ENCODE data around the gene ZNF346. TPM values are rescaled to one million over a fixed set of nuclear protein-coding genes. Genes with fewer than 3 reads are reported as not detected.
A peak's percentile ranks its signal among the peaks of the same experiment; 100 is the strongest.
"Not testable (repeated sequence)": the region's sequence is repeated elsewhere in the genome, so short reads cannot be mapped to it uniquely, and the experiment has no call there.

Gene ZNF346
- total RNA-seq, 1 donor from 2014 or later: 16.8 TPM

DNA sequence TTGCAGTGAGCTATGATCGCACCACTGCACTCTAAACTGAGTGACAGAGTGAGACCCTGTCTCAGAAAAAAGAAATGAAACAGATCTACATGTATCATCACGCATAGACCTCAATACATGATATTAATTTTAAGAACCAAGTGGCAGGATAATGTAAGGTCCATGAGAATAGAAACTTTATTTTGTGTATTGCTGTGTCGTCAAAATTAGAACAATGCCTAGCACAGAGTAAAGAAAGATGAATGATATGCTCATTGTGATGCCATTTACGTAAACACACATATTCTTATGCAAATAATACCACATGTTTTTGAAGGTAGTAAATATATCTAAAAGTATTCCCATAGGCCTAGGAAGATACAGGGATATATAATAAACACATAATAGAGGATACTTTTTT lies 12.3 kb upstream of the ZNF346 start:
- no peak for DNase-seq

DNA sequence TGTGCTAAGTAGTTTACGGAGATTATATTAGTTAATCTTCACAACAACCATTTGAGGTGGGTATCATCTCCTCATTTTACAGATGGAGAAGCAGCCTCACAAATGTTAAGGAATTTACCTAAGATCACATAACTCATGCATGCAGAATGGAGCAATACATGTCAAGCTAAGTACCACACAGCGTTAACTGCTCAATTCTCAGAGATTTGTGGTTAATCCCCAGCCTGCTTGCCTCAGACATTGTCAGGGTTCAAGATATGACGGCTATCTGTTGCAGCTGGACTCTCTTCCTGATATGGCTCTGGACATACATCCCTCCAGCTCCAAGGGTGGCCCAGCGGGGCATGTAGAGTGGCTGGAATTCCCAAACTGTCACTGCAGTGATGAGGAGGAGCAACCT lies 7.3 kb upstream of the ZNF346 start:
- no peak for DNase-seq

DNA sequence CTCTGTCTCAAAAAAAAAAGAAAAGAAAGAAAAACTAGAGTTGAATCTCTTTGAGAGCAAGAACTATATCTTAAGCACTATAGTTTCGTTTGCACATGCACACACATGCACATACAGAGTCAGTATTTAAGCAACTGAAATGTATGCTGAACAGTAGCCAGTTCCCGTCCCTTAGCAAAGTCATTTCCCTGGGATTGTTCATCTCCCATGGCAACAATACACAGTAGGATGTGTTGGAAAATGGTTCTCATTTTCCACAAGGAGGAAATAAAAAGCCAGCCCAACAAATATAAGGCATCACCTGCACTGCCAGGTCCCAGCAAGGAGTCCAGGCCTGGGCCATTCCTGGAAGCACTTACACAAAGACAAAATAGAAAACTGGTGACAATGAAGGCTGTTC lies 4.2 kb upstream of the ZNF346 start:
- DNase-seq: no peak

DNA sequence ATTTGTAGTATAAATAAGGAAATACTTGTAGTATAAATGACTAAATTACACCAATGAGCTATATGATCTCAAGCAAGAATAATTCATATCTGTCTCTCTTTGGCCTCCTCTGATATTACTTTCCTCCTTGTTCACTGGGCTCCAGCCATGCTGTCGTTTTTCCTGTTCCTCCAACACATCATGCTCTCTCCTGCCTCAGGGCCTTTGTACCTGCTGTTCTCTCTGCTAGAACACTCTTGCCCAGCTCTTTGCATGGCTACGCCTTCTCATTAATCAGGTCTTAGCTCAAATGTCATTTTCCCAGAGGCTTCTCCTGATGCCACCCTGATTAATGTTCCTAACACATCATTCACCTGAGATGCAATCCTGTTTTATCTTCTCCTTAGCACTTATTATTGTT lies 2.5 kb upstream of the ZNF346 start:
- no peak for DNase-seq

DNA sequence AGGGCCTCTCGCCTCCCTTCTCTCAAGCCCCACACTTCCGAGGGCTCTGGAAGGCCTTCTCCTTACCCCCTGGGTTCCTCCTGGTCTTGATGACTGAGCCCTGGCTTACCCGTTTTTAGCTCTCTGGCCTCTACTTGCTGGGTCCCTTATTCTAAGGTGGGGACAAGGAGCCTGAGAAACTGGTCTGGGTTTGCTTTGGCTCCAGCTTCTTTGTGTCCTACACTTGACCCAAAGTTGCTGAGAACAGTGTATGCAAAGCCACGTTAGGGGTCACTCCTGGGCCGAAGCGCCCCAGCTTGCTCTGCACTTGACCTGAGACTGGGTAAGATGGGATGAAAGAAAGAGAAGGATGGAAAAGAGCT lies 788 bp downstream of the ZNF346 start:
- DNase-seq: no peak

DNA sequence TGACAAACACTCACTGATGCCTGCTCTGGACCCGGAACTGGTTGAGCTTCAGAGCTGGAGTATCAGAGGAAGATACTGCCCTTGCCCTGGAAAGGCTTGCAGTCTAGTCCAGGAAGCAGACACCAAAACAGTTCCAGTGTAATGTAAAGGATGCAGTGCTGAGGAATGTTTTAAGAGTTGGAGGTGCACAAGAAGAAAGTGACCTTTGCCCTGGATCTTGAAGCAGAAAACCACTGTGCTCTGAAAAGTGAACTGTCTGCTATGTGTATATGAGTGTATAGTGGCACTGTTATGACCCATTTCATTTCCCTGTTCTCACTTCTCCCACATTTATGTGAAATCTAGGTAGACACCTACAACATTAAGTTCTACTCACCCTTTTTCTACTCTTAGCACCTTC lies 2.1 kb downstream of the ZNF346 start:
- DNase-seq: no peak

DNA sequence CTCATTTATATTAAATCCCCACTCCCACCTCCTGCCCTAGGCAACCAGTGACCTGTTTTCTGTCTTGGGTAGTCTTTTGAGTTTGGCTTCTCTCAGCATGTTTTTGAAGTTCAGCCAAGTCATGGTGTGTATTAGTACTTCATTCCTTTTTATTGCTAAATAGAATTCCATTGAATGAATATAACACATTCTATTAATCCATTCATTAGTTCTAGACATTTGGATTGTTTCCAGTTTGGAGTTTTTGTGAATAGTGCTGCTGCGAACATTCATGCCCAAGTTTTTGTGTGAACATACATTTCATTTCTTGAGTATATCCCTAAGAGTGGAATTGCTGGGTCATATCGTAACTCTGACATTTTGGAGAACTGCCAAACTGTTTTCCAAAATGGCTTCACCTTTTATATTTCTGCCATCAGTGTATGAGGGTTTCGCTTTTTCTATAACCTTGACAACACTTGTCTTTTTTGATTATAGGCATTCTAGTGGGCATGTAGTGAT lies 2.7 kb downstream of the ZNF346 start:
- DNase-seq: no peak

DNA sequence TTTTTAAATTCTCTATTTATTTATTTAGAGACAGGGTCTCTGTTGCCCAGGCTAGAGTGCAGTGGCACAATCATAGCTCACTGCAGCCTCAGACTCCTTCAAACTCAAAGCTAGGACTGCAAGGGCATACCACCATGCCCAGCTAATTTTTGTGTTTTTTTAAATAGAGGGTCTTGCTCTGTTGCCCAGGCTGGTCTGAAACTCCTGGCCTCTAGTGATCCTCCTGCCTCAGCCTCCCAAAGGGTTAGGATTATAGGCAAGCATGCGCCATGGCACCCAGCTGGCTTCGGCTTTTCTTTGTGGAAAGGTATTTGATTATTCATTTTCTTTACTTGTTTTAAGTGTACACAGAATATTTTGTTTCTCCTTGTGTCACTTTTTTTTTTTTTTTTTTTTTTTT lies 5.2 kb downstream of the ZNF346 start:
- no peak for DNase-seq

DNA sequence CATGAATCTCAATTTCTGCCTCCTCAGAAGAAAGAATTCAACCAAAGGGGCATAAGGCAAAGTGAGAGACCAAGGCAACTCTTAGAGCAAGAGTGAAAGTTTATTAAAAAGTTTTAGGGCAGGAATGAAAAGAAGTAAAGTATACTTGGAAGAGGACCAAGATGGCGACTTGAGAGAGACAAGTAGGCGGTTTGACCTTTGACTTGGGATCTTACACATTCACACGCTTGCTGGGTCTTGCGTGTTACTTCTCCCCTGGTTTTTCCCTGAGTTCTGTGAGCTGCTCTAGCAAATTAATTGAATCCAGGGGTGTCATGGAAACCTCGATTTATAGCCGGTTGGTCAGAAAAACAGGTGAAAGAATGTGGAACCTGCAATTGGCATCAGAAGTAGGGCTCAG lies 7.0 kb downstream of the ZNF346 start:
- no peak for DNase-seq

DNA sequence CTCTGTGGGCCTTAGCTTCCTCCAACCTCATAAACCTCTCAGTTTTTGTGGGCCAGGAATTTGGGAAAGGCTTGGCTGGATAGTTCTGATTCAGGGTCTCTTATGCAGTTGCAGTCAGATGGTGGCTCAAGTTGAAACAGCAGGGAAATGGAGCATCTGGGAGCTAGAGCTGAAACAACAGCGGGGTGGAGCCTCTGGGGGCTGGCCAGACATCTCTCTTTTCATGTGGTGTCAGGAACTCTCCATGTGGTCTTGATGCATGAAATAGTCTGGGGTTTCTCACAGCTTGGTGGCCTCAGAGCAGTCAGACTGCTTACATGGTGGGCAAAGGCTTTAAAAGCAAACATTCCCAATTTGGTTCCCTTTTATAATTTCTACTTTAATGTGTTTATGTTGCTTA lies 13.5 kb downstream of the ZNF346 start:
- peak; percentile 34 for DNase-seq

DNA sequence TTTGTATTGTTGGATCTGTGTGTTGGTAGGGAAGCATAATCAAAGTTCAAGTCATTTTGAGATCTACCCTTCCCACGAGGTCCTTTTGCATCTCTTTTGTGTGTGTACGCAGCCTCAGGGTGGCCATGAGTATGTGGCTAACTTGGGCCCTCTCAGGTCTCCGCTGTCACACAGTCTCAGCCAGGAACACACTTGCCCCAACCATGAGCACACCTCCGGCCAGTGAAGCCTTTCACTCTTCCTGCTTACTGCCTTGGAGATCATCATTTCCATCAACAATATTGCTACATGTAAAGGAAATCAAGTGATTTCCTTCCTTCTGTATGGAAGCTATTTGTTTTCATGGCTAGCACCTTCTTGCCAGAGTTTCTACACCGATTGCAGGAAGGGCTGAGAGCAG lies 13.9 kb downstream of the ZNF346 start:
- DNase-seq: no peak

DNA sequence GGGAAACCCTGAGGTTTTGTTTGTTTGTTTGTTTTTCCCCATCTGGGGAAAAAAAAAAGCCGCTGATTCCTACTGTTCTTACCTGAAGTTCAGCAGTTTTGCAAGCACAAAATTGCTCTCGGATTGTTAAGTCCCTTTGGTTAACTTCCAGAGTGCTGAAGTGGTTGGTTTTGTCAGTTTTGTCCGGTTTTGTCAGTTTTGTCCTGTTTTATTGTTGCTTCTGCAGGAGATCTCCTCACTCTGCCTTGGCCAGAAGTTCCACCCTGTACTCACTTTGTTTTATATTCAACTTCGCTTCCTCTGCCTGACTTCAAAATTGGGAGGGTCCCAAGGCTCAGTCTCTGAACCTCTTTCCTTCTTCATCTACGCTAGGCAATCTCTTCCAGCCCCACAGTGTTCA lies 14.4 kb downstream of the ZNF346 start:
- no peak for DNase-seq

DNA sequence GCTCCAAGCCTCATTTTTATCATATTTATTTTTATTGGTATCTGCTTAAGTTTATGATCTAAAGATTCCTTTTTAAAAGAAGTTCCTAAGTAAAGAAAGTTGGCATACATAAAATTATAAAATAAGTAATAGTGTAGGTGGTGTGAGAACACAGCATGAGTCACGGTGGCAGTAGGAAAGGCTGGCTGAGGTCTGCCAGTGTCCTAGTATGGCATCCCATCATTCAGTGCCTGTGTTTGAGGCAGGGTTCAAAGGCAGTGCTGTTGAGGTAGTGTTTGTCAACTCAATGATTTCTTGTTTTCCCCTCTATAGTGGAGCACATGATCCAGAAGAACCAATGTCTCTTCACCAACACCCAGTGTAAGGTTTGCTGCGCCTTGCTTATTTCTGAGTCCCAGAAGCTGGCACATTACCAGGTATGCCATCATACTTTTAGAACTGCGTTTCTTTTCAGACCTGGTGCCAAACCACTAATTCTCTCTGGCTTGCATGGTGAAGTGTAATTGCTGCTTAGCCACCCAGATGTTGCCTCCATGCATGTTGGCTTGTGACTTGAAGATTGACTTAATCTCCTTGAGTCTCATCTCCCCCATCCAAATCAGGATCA lies 18.4 kb downstream of the ZNF346 start:
- DNase-seq: peak; percentile 31

DNA sequence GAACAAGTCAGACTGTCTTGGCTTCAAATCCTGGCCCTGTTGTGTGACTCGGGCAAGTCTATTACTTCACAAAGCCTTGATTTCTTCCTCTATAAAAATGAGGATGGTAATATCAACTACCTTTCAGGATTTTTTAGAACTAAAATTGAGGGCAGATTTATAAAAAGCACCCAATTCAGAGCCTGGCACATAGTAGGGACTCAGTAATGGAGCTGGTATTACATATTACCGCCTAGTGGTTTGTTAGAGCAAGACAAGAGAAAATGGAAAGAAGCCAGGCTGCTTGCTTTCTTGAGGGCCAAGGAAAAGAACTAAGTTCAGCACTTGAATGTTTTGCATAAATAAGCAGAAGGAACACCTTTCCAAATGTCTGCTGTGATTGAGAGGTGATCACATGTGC lies 19.4 kb downstream of the ZNF346 start:
- no peak for DNase-seq

DNA sequence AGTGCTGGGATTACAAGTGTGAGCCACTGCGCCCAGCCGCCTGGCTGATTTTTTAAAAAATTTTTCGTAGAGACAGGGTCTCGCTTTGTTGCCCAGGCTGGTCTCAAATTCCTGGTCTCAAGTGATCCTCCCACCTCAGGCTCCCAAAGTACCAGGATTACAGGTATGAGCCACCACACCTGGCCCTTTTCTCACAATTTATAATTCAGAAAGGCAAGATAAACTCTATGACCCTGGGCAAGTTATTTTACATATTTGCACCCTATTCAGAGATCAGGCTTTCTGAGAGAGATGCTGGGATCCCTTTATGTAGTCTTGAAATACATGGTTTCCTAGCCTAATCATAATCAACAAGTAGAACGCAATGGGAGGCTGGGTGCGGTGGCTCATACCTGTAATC lies 20.6 kb downstream of the ZNF346 start:
- no peak for DNase-seq

DNA sequence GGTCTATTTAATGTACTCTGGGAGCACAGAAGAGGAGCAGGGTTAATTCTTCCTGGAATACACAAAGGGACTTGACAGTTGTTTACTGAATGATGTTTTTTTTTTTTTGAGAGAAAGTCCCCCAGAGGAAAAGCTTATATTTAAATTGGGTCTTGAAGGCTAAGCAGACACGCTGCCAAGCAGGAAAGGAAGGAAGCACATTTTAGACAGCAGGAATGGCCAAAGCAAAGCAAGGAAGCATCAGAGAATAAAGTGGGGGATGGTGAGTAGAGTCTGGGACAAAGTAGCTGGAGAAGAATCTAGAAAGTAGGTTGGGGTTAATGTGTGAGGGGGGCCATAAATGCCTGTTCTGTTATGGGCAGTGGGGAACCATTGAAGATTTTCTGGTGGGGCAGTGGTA lies 21.5 kb downstream of the ZNF346 start:
- no peak for DNase-seq

DNA sequence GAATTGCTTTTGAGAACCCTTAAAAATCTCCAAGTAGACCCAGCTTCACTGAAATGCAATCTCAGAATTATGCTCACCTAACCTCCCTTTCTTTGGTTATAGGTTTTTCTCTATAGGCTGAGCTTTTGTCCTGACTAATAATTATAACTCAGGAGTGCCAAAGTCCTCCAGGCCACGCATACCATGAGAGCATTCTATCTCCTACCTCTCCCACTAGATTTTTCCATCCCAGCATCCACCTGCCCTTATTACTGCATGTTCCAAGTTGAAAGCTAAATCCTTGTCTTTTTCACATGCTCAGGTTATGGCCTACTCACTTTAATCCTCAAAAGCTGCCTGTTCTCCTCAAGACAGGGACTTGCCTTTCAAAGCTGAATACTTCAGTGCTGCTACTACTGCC lies 22.1 kb downstream of the ZNF346 start:
- no peak for DNase-seq

DNA sequence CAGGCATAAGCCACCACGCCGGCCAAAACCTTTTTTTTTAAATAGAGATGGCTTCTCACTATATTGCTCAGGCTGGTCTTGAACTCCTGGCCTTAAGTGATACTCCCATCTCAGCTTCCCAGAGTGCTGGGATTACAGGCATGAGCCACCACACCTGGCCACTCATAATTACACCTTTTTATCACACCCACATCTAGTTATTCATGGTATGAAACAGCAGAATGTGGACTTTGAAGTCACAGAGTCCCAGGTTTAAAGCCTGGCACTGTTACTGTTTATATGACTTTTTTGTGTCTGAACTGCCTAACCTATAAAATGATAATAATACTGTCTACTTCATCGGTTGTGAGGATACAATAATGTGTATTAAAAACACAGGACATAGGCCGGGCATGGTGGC lies 23.1 kb downstream of the ZNF346 start:
- DNase-seq: no peak

DNA sequence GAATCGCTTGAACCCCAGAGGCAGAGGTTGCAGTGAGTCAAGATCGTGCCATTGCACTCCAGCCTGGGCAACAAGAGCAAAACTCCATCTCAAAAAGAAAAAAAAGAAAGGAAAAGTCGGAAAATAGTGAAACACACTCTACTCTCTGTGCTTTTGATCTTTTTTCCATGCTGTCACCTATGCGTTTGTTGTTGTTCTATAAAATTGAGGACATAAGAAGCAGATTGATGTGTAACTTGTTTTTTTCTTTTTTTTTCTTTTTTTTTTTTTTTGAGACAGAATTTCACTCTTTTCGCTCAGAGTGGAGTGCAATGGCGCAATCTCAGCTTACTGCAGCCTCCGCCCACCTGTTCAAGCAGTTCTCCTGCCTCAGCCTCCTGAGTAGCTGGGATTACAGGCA lies 26.0 kb downstream of the ZNF346 start:
- not testable (repeated sequence) for DNase-seq

DNA sequence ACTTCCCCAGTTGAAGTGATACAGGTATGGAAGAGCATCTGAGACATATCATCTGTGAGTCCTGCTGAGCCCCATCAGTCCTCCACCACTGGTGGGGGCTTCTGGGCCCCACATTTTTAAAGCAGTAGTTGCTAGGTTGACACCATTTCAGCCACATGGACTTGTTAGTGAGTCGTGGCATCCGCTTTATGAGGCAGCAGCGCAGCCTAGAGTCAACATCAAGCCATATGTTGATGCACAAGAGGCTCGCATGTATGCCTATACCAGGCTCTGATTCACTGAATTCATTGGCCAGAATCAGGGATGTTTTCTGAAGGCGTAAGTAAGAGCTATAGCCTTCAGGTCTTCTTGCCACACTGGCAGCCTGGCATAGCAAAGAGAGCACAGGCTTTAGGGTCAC lies 26.8 kb downstream of the ZNF346 start:
- no peak for DNase-seq

DNA sequence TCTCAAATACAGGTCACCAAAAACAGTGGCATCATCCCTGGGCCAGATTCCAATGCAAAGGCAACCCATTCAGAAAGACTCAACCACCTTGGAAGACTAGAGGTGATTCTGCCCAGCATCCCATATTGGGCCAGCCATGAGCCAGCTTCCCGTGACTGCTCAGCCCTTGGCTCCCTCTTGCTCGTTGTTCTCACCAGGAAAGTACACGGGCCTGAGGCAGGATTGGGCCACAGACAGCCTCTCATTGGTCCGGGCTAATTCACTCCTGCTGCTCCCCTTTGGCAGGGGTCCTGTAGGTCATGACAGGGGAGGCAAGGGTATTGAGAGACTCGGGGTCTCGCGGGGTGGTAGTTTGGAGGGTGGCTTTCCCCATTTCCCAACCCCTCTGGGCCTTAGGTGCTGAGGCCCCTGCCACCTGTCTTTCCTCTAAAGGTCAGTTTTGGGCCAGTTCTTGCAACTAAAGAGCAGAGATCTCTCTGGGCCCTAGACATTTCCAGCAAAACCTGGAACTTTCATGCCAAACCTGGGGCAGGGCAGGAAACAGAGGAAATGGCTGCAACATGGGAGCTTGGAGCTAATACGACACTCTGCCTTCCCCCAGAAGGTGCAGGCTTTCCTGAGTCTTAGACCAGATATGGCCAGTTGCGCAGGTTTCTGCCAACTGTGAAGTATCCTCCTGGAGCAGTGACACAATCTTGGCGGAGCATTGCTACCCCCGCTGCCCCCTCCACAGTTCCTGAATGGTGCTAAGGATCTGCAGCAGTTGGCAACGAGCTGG lies 42.2 kb downstream of the ZNF346 start:
- no peak for DNase-seq

DNA sequence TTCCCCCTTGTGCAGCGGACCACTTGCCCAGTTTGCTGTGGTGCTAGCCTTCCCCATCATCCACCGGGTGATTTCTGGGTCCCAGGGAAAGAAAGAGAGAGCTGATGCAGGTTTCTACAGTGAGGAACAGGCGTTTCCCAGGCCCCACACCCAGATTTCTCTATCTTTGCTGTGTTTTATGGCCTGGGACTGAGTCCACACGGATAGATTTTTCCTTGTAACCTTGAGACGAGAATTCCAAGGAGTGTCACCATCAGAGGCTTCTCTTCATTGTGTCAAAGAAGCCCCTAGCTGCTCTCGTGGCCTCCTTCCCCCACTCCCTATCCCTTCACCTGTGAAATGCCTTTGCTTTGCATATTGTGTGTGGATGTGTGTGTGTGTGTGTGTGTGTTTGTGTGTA lies 43.0 kb downstream of the ZNF346 start:
- no peak for DNase-seq

DNA sequence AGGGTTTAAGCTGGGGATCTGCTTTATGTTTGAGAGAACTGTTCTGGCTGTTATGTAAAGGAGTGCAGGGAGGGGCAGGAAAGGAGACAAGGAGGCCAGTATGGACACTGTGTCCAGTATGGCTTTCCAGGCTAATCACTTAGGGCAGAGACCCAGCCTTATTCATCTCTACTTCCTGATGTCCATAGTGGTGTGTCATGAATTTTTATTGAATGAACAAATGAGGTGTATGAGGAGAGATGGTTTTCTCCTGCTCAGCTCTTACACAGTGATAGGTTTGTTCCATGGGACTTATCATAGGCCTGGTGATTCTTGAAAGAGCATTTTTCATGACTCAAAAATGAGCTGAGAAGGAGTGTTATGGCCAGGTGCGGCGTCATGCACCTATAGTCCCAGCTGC lies 43.7 kb downstream of the ZNF346 start:
- DNase-seq: no peak

DNA sequence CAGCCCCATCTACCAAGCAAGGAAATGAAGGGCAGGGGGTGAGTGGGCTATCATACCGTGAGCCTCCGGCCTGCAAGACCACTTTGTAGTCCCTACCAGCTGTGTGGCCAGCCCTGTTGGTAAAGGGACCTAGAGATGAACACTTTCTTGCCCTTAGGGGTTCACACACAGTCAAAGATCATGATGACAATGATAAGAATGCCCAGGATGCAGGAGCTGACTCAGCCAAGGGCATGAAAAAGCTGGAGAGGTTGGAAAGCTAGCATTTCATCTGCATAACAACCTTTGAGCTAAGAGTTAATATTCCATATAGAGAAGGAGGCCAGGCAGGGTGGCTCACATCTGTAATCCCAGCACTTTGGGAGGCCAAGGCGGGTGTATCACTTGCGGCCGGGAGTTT lies 45.0 kb downstream of the ZNF346 start:
- no peak for DNase-seq

All from skin of body (tissue), 2 donors.